ENCODE measurements around the gene PLCH1.
A peak's percentile ranks its signal among the peaks of the same experiment; 100 is the strongest.

The PLCH1 gene

GRCh38 chr3:155386919-155387318 is 358.0 kb downstream of the PLCH1 start:
- no peaks in the 10 kb centered on the region for H3K79me2 ChIP-seq (ENCODE audit: insufficient read depth, low read length)

GRCh38 chr3:155385896-155386625 is 358.8 kb downstream of the PLCH1 start:
- no peaks in the 10 kb centered on the region for H3K9me2 ChIP-seq (ENCODE audit: low read depth, low read length)
- no peaks in the 10 kb centered on the region for H3K27me3 ChIP-seq (ENCODE audit: insufficient read depth, low read length)
- H3K79me2 ChIP-seq (ENCODE audit: insufficient read depth, low read length) = no peaks in the 10 kb centered on the region
- TF ChIP-seq EZH2 (IDR thresholded peaks at IDR 0.05; ENCODE audit: borderline replicate concordance, low read length) (no peak), CTCF (IDR thresholded peaks at IDR 0.05; ENCODE audit: low read length) (no peak)
- H4K20me1 ChIP-seq (ENCODE audit: insufficient read depth, low read length) = no peaks in the 10 kb centered on the region
- H3K4me3 ChIP-seq (ENCODE audit: low read depth, low read length, poor library complexity, severe bottlenecking) = no peak overlapping the region
- H3F3A ChIP-seq (ENCODE audit: insufficient read depth, low read length) = no peaks in the 10 kb centered on the region
- H3K27ac ChIP-seq (ENCODE audit: low read depth, low read length, poor library complexity, severe bottlenecking) = no peak overlapping the region
- no peak overlapping the region for H2AFZ ChIP-seq (ENCODE audit: low read length)
- H3K9ac ChIP-seq (ENCODE audit: low read length) = no peak overlapping the region
- H3K9me3 ChIP-seq (ENCODE audit: low read length) = no peaks in the 10 kb centered on the region
- H3K4me1 ChIP-seq (ENCODE audit: insufficient read depth, low read length, severe bottlenecking) = no peaks in the 10 kb centered on the region
- H3K4me2 ChIP-seq (ENCODE audit: low read length) = no peak overlapping the region
- no peaks in the 10 kb centered on the region for H3K36me3 ChIP-seq (ENCODE audit: insufficient read depth, low read length)

More at GRCh38 chr3:155386919-155387318, 358.0 kb downstream of the PLCH1 start:
- Histone ChIP-seq H2AFZ (ENCODE audit: low read length) (no peak overlapping the region), H3K4me3 (ENCODE audit: low read depth, low read length, poor library complexity, severe bottlenecking) (no peak overlapping the region), H3K4me2 (ENCODE audit: low read length) (no peak overlapping the region), H3K27ac (ENCODE audit: low read depth, low read length, poor library complexity, severe bottlenecking) (no peak overlapping the region), H3K9me2 (ENCODE audit: low read depth, low read length) (no peaks in the 10 kb centered on the region), H4K20me1 (ENCODE audit: insufficient read depth, low read length) (no peaks in the 10 kb centered on the region), H3K36me3 (ENCODE audit: insufficient read depth, low read length) (no peaks in the 10 kb centered on the region), H3K9me3 (ENCODE audit: low read length) (no peaks in the 10 kb centered on the region), H3K9ac (ENCODE audit: low read length) (no peak overlapping the region), H3F3A (ENCODE audit: insufficient read depth, low read length) (no peaks in the 10 kb centered on the region), H3K4me1 (ENCODE audit: insufficient read depth, low read length, severe bottlenecking) (no peaks in the 10 kb centered on the region), H3K27me3 (ENCODE audit: insufficient read depth, low read length) (no peaks in the 10 kb centered on the region)
- TF ChIP-seq EZH2 (IDR thresholded peaks at IDR 0.05; ENCODE audit: borderline replicate concordance, low read length) (no peak), CTCF (IDR thresholded peaks at IDR 0.05; ENCODE audit: low read length) (no peak)

DNA sequence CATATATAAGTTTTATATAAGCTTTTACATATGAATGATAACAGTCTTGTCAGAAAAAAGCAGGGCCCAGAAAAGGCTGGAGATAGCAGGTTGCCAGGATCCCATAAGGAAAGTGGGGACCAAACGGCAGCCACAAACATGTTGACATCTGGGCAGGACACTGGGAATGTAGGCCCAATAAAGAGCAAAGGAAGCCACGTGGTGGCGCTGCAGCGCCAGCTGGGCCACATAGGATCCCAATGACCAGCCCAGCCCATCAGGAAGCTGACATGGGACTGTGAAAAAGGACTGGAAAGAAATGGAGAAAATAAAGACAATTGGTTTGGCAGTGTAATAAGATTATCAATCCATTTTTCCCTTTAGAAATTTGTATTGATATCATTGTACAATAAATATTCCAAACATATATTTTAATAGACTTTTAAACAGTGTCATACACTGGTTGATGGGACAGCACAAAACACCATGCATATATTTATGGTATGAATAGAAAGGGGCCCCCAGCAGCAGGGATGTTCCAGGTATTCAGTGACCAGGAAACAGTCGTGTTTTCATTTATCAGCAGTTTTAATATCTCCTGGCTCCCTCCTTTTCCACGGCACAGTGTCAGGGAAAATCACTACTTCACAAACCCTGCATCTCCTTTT is 362.4 kb downstream of the PLCH1 start:
- no peaks in the 10 kb centered on the region for H3K9me2 ChIP-seq (ENCODE audit: low read depth, low read length)
- no peaks in the 10 kb centered on the region for H3K9me3 ChIP-seq (ENCODE audit: low read length)
- no peak overlapping the region for H3K4me3 ChIP-seq (ENCODE audit: low read depth, low read length, poor library complexity, severe bottlenecking)
- no peaks in the 10 kb centered on the region for H3F3A ChIP-seq (ENCODE audit: insufficient read depth, low read length)
- no peaks in the 10 kb centered on the region for H3K27me3 ChIP-seq (ENCODE audit: insufficient read depth, low read length)
- no peaks in the 10 kb centered on the region for H4K20me1 ChIP-seq (ENCODE audit: insufficient read depth, low read length)
- no peak overlapping the region for H2AFZ ChIP-seq (ENCODE audit: low read length)
- H3K79me2 ChIP-seq (ENCODE audit: insufficient read depth, low read length) = no peaks in the 10 kb centered on the region
- H3K27ac ChIP-seq (ENCODE audit: low read depth, low read length, poor library complexity, severe bottlenecking) = no peak overlapping the region
- H3K4me2 ChIP-seq (ENCODE audit: low read length) = no peak overlapping the region
- no peak overlapping the region for H3K9ac ChIP-seq (ENCODE audit: low read length)
- no peaks in the 10 kb centered on the region for H3K36me3 ChIP-seq (ENCODE audit: insufficient read depth, low read length)
- no peaks in the 10 kb centered on the region for H3K4me1 ChIP-seq (ENCODE audit: insufficient read depth, low read length, severe bottlenecking)
- TF ChIP-seq CTCF (IDR thresholded peaks at IDR 0.05; ENCODE audit: low read length) = peak; percentile 95
- TF ChIP-seq EZH2 (IDR thresholded peaks at IDR 0.05; ENCODE audit: borderline replicate concordance, low read length) = no peak
